HG03280 (cell line): ENCODE measurements around the gene CDC42EP5.
"Not testable (repeated sequence)": the region's sequence is repeated elsewhere in the genome, so short reads cannot be mapped to it uniquely, and the experiment has no call there.

Experiments used
- ATAC-seq: cut with Tn5 transposase; IDR thresholded peaks from one replicate; pipeline ENCODE4 v1.9.1; 2021; ENCODE audit warnings: mild to moderate bottlenecking, moderate library complexity; ENCODE audit not compliant: unreplicated experiment

CDC42EP5 gene

DNA sequence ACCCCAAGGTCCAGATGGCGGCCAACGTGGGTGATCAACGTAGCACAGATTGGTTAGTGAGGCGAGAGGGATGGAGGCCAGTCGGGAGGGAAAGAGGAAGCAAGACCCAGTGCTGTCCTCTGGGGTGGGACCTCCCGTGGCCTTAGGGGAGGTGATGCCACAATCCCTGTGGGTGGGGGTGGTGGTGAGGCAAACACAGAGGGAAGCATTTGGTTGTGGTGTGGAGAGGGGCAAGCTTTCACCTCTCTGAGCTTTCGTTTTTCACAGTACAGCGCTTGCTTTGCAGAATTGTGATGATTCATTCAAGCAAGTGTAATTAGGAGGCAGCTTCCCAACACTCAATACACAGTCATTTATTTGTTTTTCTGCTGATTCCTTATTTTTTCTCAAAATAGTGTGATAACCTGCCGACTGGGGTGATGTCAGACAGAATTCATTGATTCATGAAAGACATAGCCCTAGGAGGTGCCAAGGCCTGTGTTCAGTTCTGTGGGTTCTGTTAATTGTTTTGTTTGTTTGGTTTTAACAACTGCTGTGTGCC is 21.7 kb downstream of the CDC42EP5 start:
- ATAC-seq = no peak

DNA sequence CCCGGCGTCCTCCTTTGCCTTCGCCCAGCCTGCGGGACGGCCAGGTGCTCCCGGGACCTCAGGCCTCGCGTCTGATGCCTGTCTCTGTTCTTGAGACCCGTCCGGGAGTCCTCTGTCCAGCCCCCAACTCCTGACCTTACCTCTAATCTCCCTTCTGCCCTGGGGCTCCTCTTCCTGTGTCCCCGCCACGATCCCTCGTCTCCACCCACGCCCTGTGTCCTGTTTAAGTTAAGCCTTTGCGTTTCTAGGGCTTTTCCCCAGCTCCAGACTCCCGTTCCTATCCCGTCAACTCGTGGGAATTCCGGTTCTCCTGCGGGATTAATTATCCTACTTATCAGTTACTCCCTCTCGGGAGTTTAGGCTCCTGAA is 23.4 kb downstream of the CDC42EP5 start:
- ATAC-seq = no peak

DNA sequence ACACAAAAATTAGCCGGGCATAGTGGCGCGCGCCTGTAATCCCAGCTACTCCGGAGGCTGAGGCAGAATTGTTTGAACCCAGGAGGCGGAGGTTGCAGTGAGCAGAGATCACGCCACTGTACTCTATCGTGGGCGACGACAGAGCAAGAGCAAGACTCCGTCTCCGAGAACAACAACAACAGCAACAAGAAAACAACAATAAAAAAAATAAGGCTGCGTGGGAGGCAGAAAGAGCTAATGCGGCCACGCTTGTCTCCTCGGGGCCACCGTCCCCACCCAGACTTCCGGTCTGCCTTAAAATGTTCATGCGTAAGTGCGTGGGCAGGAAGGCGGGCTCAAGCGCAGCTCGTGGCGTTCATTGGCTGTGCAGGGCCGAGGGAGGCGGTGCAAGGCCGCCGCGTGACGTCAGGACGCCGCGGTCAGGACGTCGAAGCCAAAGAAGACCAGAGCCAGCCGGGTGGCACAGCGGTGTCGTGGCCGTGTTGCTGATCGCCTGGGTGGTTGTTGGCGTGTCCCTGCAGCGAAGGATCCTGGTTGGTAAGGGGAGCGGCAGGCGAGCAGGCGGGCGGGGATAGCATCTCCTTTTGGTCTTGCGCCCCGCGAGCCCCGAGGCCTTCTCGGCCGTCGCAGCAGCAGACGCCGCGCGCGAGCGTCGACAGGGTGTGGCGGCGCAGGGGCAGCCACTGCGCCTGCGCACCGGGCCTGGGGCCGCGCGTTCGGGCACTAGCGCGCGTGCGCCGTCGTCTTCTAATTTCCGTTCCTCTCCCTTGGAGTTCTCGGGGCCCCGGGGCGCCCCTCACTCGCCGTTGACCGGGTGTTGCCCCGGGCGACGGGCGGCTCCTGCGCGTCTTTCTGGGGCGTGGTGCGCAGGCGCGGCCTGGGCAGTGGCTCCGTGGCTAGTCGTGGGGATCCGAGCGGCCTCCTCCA is 24.1 kb downstream of the CDC42EP5 start, which contains the start of gene LENG8:
Gene LENG8, plus strand, starts transcription at position 426 of the 927 bp plus-strand sequence. CDS start 2,146 bp downstream, outside the sequence.
- ATAC-seq = peak; percentile 87

DNA sequence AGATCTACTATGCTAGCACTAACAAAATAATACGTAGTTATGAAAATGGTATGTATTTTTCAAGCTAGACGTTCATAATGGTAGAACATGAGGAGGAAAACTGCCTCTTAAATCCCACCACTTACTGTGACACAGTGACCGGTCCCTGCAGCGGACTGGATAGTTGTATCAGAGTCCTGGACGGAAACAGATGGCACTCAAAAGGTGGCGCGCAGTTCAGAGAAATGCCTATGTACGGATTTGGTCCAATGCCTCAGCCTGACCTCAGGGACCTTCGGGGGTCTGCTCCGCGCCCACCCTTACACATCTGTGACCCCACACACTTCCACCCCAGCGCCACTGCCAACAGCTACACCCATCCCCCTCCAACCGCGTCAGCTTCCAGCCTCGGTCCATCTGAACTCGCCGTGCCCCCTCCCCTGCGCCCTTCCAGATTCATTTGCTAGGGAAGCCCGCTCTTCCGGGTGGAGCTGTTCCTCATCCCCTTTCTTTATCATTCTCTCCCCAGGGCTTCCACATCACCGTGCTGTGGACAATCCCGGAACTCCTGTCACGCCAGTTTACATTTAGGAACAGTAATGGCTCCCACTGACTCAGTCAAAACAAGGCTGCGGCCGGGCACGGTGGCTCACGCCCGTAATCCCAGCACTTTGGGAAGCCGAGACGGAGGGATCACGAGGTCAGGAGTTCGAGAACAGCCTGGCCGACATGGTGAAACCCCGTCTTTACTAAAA is 24.9 kb downstream of the CDC42EP5 start:
- ATAC-seq = no peak

DNA sequence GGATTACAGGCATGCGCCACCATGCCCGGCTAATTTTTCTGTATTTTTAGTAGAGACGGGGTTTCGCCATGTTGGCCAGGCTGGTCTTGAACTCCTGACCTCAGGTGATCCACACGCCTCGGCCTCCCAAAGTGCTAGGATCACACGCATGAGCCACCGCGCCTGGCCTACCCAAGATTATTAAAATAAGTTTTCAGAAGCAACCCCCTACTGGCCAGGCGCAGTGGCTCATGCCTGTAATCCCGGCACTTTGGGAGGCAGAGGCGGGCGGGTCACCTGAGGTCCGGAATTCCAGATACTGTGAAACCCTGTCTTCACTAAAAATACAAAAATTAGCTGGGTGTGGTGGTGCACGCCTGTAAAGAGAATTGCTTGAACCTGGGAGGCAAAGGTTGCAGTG is 26.7 kb downstream of the CDC42EP5 start:
- not testable (repeated sequence) for ATAC-seq

DNA sequence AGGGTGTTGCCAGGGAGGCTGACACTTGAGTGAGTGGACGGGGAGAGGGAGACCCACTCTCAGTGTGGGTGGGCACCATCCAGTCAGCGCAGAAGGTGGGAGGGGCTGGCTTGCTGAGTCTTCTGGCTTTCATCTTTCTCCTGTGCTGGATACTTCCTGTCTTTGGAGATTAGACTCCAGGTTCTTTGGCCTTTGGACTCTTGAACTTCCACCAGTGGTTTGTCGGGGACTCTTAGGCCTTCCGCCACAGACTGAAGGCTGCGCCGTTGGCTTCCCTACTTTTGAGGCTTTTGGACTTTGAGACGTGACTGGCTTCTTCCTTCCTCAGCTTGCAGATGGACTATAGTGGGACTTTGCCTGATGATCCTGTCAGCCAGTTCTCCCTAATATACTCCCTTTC is 28.4 kb downstream of the CDC42EP5 start:
- no peak for ATAC-seq

DNA sequence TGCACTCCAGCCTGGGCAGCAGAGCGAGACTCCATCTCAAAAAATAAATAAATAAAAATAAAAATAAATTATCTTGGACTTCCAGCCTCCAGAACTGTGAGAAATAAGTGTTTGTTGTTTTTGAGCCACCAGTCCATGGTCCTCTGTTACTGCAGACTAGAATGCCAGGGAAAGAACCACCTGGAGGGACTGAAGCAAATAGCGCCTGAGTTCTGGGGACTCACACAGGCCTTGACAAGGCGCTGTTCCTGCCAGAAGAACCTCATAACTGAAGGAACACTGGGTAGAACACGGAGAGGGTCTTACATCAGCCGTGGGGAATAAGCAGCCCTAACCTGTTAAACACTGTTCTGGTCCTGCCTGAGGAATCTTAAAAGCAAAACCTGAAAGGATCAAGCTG is 32.5 kb downstream of the CDC42EP5 start:
- no peak for ATAC-seq

DNA sequence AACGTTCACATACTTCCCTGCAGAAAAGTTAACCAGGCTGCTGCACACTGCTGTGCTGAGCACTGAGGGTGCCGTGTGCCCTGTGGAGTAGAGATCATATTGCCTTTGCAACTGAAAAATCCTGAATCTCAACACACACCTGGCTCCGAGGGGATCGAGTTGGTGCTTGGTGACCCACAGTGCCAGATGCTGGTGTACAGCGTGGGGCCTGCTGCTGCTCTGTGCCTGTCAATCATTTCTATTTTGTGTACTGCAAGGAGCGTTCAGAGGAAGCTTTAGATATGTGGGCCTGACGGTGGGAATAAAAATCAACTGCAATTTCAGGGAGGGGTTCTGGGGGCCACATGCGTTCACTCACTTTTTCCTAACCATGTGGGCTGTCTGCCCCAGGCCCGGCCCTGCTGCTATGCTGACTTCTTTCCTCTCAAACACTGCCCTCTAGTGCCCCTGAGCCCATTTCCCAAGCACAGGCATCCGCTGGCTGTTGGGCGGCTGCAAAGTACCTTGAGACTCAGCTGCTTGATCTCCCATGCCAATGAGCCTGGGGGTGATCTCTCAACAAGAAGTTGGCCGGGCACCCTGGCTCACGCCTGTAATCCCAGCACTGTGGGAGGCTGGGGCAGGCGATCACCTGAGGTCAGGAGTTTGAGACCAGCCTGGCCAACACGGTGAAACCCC is 33.8 kb downstream of the CDC42EP5 start:
- ATAC-seq = no peak

DNA sequence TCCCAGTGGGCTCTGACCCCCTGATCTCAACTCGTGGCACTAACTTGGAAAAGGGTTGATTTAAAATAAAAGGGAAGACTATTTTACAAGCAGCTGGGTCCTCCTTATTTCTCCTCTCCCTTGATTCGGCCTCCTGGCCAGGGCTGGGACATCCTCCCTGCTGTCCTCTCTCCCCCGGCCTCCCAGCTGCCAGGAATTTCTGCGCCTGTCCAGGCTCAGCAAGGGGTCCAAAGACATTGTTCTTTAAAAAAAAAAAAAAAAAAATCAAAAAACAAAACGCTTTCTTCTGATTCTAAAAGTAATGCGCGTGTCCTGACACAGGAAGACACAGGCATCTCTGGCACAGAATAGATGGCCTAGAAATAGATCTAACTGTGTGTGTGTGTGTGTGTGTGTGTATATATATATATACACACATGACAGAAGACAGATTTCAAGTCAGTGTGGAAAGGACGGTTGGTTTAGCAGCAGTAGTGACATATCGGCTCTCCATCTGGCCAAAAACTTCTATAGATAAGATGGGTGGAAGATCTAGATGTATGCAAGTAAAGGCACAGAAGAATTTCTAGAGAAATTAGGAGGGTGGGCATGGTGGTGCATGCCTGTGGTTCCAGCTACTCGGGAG is 36.4 kb downstream of the CDC42EP5 start:
- no peak for ATAC-seq

DNA sequence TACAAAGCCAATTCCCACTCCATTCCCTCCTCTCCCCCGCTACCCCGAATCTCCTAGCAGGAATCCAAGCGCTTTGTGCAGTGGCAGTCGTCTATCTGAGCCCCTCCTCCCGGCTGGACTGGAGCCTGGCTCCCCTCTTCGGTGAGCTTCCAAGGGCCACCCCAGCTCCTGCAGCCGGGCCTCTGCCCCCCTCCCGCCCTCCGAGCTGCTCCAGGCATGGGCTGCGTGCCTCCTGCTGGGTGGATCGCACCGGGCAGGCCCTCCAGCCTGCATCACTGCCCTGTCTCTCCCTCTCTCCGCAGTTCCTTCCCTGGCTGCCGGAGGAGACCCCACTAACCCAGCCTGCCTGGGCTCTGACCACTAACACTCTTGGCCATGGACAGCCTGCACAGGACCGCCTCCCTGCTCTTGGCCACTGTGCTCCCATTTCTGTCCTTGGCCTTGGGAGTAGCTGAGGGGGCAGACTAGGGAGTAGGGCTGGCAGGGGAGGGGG is 37.0 kb downstream of the CDC42EP5 start:
- no peak for ATAC-seq

DNA sequence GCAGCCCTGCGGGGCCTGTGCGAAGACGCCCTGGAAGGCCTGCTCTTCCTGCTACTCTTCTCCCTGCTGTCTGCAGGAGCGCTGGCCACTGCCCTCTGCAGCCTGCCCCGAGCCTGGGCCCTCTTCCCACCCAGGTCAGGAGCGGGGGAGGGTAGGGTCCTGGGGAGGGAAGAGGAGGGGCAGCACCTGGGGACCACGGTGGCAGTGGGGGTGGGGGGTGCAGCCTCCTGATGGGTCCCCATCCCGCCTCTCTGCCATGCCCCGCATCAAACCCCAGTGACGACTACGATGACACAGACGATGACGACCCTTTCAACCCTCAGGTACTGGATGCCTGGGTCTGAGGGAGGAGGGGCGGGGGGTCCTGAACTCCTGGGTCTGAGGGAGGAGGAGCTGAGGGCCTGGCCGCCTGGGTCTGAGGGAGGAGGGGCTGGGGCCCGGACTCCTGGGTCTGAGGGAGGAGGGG is 37.5 kb downstream of the CDC42EP5 start:
- ATAC-seq = no peak

DNA sequence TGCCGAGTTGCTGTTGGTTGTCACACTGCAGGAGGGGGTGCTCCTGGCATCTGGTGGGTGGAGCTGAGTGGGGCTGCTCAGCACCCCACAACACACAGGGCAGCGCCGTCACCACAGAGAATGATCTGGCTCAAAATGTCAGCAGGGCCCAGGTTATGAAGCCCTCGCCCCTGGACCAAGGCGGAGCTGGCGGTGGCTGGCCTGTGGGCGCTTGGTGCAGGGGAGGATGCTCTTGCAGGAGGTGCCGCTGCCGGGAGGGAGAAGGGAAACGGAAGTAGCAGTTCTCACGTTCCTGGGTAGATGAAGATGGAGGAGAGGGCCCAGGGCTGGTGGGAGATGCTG is 38.3 kb downstream of the CDC42EP5 start:
- ATAC-seq = no peak

DNA sequence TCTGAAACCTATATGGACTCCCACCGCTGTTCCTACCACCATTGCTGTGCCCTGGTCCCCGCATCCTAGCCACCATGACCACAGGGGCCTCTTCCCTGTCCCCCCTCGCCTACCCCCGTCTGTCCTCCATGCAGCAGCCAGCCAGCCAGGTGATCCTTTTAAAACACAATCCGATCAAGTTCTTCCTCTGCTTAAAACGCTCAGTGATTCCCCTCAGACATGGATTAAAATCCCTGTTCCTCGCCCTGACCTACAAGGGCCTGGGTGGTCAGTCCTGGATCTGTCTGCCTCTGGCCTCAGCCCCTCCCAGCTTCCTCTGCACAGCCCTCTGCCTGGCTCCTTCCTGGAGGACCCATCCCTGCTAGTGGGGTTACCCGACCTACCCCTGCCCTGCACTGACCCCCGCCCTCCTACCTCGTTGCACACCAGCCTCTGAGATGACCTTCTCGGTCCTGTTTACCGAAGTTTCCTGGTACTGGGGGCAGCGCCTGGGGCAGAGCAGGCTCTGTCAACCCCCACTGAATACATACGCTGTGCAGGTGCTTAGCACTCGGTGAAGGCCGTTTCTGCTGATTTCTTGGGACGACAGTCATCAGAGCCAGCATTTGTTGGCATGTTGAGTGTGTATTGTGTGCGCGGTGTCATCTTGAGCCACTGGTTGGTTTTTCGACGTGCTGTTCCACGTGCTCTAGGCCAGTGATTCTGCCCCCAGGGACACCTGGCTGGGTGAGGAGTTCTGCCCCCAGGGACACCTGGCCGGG is 38.8 kb downstream of the CDC42EP5 start:
- no peak for ATAC-seq

DNA sequence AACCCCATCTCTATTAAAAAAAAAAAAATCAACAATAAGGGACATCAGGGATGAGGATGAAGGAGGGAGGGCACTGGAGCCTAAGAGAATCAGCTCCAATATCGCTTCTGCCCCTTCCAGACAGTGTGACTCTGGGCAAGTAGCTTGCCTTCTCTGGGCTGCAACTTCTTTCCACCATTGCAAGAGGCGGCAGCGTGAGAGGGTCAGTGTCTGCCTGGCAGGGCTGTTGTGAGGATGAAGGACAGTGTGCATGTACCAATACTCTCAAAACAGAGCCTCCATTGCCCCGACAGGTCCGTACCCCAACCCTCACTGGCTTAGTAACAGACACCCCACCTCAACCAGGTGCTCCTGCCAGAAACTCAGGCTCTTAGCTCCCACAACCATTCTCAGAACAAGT is 39.4 kb downstream of the CDC42EP5 start:
- ATAC-seq = no peak

DNA sequence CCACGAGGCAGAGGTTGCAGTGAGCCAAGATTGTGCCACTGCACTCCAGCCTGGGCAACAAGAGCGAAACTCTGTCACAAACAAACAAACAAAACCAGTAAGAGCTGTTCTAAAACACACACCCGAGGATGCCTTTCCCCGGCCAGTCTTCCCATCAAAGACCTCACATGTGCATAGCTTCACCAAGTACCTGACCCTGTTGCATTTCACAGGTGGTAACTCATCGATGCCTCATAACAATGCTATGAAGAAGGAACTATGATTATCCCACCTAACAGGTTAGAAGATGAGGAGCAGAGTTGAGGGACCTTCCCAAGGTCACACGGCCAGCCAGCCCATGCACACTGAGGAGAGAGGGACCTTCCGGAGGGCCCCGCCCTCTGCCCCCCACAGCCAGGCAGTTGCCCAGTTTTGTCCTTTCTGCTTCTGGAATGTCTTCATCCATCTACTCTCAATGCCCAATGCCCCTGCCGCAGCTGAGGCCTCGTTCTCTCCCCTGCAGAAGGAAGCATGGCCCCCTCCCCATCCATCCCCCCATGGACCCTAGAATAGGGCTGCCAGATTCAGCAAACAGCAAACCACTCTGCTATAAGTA is 40.9 kb downstream of the CDC42EP5 start:
- ATAC-seq = no peak

DNA sequence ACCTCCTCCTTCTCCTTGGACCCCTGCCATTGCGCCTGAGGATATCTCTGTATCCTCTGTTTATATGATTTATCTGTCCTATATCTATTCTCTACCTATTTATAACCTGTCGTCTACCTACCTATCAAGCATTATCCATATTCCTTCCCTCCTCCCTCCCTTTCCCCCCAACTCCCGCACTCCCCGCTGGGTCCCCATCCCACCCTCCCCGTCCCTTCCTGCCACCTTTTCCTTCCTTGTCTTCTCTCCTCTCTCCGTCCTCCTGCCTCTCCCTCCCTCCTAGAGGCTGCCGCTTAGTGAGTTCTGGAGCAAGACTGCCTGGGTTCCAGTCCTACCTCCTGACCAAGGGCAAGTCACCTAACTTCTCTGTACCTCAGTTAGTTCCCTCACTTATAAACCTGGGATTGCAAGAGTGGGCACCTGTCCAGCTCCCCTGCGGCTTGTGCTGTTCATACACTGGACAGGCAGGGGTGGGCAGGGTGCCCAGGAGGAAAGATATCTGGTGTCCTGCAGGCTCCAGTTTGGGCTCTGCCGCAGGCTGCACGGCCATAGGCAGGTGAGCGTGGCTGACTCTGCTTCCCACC is 41.7 kb downstream of the CDC42EP5 start:
- ATAC-seq = no peak

DNA sequence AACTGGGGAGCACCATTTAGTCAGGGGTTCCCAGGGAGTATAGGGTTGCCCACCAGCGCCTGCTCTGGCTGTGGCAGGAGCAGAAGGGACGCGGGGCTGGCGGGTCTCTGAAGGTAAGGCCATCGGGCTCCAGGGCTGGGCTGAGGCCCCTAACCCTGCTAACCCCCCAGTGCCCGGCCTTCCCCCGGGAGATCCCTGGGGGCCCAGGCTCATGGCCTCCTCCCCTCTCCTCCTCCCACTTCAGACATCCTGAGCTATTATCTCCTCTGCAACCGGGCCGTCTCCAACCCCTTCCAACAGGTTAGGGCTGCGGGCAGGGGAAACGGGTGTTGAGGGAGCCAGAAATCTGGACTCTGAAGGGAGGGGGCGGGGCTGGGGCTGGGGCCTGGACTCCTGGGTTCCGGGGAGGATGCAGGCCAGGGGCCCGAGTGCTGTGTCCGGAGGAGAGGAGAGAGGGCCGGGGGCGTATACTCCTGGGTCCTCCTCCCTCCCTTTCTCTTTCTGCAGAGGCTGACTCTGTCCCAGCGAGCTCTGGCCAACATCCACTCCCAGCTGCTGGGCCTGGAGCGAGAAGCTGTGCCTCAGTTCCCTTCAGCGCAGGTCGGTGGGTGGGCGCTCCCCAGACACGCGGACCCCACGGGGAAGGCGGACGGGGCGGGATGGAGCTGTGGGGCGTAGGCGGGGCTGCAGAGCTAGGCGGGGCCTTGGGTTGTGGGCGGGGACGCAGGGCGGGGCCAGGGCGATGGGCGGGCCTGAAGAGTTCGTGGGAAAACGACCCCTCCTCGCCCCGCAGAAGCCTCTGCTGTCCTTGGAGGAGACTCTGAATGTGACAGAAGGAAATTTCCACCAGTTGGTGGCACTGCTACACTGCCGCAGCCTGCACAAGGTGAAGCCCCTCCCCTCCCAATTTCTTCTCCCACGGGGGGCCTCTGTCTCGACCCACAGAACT is 42.5 kb downstream of the CDC42EP5 start:
- ATAC-seq = no peak
